Measurements from ENCODE around the gene NUB1. TPM values are rescaled to one million over a fixed set of nuclear protein-coding genes. Genes with fewer than 3 reads are reported as not detected.

Gene NUB1
- total RNA-seq: 26.8 and 26.9 TPM in 2 replicates

GRCh38 chr7:151341357-151342101 is at the start of gene NUB1:
Gene NUB1, plus strand, starts transcription at chr7:151341812. Its CDS starts 3,538 bp downstream, at chr7:151345350.

GRCh38 chr7:151409667-151410404 is 68.2 kb downstream of the NUB1 start, which contains the start of gene WDR86:
Gene WDR86, minus strand, starts transcription at chr7:151410038. Its CDS starts 449 bp downstream, at chr7:151409589.

Other genes starting within 250 kb of the NUB1 start
- not detected in 2 replicates for gene GBX1, start 174.1 kb upstream of the NUB1 start, total RNA-seq
- not detected in 2 replicates for gene ASB10, start 154.6 kb upstream of the NUB1 start, total RNA-seq
- not detected in 2 replicates for gene H2BK1, start 131.3 kb upstream of the NUB1 start, total RNA-seq
- gene ABCF2, start 114.6 kb upstream of the NUB1 start, total RNA-seq: 44.9 and 69.0 TPM in 2 replicates
- 34.4 and 41.7 TPM in 2 replicates for gene CHPF2, start 109.3 kb upstream of the NUB1 start, total RNA-seq
- gene SMARCD3, start 93.1 kb upstream of the NUB1 start, total RNA-seq: 7.8 and 8.8 TPM in 2 replicates
- gene WDR86, start 68.2 kb downstream of the NUB1 start, total RNA-seq: 0.08 TPM in 2 replicates
- gene CRYGN, start 98.3 kb downstream of the NUB1 start, total RNA-seq: not detected in 2 replicates
- gene RHEB, start 178.1 kb downstream of the NUB1 start, total RNA-seq: 71.8 and 90.1 TPM in 2 replicates

All from hair follicular keratinocyte (primary cell).